Bronchial epithelial cell (primary cell): Measurements from ENCODE around the gene VTCN1. TPM values are rescaled to one million over a fixed set of nuclear protein-coding genes. Genes with fewer than 3 reads are reported as not detected.
A peak's percentile ranks its signal among the peaks of the same experiment; 100 is the strongest.

Experiments
- DNase-seq: peaks from one replicate; pipeline ENCODE4 v3.0.0-alpha.2; 2010; ENCODE audit warnings: low read depth
- FAIRE-seq: peaks from 2 replicates; lab custom pipeline; 2011; peaks lifted over from hg19 to GRCh38; lab: Jason Lieb, UNC
- H3K27me3 ChIP-seq: 2 replicates; pipeline ENCODE4 v1.5.1; 2011; ENCODE audit warnings: low read length; ENCODE audit not compliant: control insufficient read depth, insufficient read depth
- H3K36me3 ChIP-seq: 2 replicates; pipeline ENCODE4 v1.5.1; 2011; ENCODE audit warnings: low read length; ENCODE audit not compliant: control insufficient read depth, insufficient read depth
- H3K4me3 ChIP-seq: 2 replicates; pipeline ENCODE4 v1.5.1; 2011; ENCODE audit warnings: mild to moderate bottlenecking, low read depth, low read length, control low read depth
- total RNA-seq: library from RNA; depleted of rRNA; stranded (reverse); fragments of >200 nt; gene quantifications from 2 replicates; pipeline ENCODE4 v1.2.1, GENCODE V29; 2014
- TF ChIP-seq, protein P1 (sequence below): IDR thresholded peaks from 2 replicates; pipeline ENCODE4 v1.5.1; 2011; ENCODE audit warnings: mild to moderate bottlenecking, moderate library complexity, low read length, control low read depth, inconsistent platforms; ENCODE audit not compliant: insufficient read depth, severe bottlenecking

The VTCN1 gene
- total RNA-seq, 1 donor from 2014 or later, result 0.26 TPM

DNA sequence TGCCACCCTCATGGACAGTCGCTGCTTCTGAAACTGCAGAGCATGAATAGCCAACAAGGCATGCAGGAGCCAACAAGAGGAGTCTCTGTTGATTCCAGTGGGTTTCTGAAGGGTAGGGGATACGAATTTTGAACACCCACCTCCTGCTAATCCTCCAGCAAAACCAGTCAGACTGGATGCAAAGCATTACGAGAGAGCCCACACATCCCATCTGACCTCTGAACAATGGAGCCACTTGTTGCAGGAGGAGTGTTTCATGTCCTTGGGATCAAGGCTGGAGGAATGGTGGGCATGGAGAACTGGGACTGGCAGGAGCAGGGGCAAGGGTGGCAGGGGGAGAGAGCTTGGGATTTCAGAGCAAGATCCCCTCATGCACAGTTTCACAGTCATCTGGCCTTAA lies 1.6 kb downstream of the VTCN1 start:
- no peak for DNase-seq
- TF ChIP-seq, protein P1, sequence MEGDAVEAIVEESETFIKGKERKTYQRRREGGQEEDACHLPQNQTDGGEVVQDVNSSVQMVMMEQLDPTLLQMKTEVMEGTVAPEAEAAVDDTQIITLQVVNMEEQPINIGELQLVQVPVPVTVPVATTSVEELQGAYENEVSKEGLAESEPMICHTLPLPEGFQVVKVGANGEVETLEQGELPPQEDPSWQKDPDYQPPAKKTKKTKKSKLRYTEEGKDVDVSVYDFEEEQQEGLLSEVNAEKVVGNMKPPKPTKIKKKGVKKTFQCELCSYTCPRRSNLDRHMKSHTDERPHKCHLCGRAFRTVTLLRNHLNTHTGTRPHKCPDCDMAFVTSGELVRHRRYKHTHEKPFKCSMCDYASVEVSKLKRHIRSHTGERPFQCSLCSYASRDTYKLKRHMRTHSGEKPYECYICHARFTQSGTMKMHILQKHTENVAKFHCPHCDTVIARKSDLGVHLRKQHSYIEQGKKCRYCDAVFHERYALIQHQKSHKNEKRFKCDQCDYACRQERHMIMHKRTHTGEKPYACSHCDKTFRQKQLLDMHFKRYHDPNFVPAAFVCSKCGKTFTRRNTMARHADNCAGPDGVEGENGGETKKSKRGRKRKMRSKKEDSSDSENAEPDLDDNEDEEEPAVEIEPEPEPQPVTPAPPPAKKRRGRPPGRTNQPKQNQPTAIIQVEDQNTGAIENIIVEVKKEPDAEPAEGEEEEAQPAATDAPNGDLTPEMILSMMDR, result no peak
- no peaks in the 10 kb centered on the region for H3K36me3 ChIP-seq
- peaks cover 3% of the 10 kb centered on the region for H3K27me3 ChIP-seq
- no peak overlapping the region for H3K4me3 ChIP-seq
- FAIRE-seq, result peak; percentile 50

DNA sequence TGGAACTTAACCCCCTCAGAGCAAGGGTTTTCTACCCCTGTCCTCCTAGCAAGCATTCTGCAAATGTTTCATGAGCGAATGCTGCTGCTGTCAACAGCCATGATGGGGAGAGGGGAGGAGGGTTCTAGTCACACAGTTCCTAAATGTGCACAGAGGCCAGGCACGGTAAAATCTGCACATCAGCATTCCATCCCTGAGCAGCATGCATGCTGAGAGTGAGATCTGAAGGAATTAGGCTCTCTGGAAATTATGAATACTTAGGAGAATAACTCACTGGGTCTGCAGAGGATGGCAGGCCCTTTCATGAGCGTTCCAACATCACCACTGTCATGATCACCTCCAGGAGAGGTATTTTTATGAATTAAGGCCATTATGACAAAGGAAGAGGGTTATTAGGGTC lies 2.1 kb downstream of the VTCN1 start:
- FAIRE-seq (no peak), DNase-seq (no peak)
- TF ChIP-seq, protein P1, result no peak
- H3K36me3 ChIP-seq, result no peaks in the 10 kb centered on the region
- H3K4me3 ChIP-seq, result no peak overlapping the region
- peaks cover 3% of the 10 kb centered on the region for H3K27me3 ChIP-seq

DNA sequence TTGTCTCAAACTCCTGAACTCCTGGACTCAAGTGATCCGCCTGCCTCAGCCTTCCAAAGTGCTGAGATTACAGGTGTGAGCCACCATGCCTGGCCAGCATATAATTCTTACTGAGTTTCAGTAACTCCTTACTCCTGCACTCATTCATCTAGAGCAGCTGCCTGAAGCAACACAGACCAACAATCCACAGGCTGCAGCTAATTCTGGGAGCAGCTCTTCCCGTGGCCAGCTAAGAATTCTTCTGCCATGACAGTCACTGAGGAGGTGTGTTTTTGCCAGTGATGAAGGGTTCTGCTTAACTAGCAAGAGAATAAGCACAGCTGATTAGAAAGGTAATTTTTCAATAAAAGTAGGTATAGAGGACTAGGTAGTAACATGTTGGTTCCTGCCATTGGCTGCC lies 5.4 kb downstream of the VTCN1 start:
- DNase-seq, result peak; percentile 42
- no peak for FAIRE-seq
- Histone ChIP-seq H3K27me3 (peaks cover 8% of the 10 kb centered on the region), H3K4me3 (no peak overlapping the region), H3K36me3 (no peaks in the 10 kb centered on the region)
- TF ChIP-seq, protein P1, result no peak

DNA sequence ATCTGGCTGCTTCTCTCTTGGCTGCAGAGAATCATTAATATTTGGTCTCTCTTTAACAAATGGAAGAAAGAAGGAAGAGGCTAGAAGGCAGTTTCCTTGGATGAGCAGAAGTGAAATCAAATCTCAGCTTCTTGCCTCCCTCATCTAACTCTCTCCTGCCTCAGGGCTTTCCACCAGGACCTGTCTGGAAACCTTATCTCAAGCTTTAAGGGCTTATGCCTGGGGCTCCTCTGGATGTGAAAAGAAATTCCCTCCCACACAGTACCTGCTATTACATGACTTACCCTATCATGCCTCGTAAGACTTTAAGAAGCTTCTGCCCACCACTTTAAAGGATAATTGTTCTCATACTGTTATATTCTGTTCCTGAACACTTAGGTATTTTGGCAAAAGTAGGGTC lies 8.9 kb downstream of the VTCN1 start:
- H3K27me3 ChIP-seq, result peaks cover 7% of the 10 kb centered on the region
- no peaks in the 10 kb centered on the region for H3K36me3 ChIP-seq
- TF ChIP-seq, protein P1, result no peak
- H3K4me3 ChIP-seq, result no peak overlapping the region
- FAIRE-seq, result no peak
- DNase-seq, result no peak

DNA sequence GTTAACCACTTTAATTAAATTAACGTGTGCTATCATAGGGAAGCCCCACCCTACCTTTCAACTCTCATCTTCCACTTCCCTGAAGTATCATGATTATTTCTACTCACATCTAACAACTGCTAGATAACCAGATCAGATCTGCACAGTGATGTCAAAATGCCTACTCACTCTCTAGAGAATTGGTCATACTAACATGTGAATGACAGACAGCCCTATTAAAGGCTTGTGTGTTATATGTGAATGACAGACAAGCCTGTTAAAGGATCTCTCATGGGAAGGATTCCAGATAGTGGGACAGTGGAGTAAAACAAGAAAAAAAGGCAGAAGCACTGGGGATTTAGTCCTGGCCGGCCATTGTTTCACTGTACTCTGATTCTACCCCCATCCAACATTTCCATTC lies 12.6 kb downstream of the VTCN1 start:
- H3K4me3 ChIP-seq, result no peak overlapping the region
- no peak for FAIRE-seq
- TF ChIP-seq, protein P1, result no peak
- H3K27me3 ChIP-seq, result peaks cover 7% of the 10 kb centered on the region
- no peaks in the 10 kb centered on the region for H3K36me3 ChIP-seq
- no peak for DNase-seq

DNA sequence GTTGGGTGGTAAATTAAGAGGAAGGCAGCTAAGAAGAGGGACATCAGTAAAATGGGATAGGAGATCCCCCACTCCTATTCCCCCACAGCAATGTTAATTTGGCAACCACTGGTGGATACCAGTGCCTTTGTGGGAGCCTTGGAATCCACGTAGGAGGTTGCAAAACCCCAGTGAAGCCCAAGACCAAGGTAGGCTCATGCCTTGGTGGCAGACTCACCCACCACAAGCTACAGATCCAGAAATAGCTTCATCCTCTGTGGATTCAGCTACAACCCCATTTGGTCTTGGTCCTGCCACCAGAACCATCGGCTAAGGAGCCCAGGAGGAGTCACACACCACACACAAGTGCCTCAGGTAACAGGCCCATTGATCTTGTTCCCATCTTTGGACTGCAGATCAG lies 21.0 kb downstream of the VTCN1 start:
- H3K27me3 ChIP-seq, result no peaks in the 10 kb centered on the region
- no peak overlapping the region for H3K4me3 ChIP-seq
- DNase-seq (no peak), FAIRE-seq (no peak)
- no peaks in the 10 kb centered on the region for H3K36me3 ChIP-seq
- TF ChIP-seq, protein P1, result no peak
